LHCN-M2 (cell line): ENCODE results near the gene KBTBD12. TPM values are rescaled to one million over a fixed set of nuclear protein-coding genes. Genes with fewer than 3 reads are reported as not detected.

Source experiments
- DNase-seq: peaks from one replicate; pipeline ENCODE4 v3.0.0-alpha.2; 2012; ENCODE audit warnings: low read depth
- total RNA-seq: library from RNA; depleted of rRNA; stranded (reverse); fragments of >200 nt; gene quantifications from 2 replicates; pipeline ENCODE4 v1.2.3, GENCODE V29; 2014

Gene KBTBD12
- total RNA-seq, 1 experiment from 2014 or later: not detected

GRCh38 chr3:127953091-127954035 is 38.3 kb downstream of the KBTBD12 start:
- no peak for DNase-seq

DNA sequence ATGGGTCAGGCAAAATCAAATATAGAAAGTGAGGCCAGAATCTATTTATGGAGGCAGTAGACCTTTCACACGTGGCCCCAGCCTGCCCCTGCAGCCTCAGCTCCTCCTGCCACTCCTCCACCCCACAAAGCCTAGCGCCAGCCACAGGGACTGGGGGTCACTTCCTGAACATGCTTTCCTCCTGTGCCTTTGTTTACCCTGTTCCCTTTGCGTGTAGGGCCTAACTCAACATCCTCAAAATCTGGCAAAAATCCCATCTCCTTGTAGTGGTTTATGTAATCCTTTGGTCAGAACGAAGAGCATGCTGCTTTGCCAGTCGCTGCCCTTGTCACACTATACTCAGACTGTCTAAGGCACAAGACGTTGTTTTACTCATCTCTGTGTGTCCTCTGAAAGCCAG is 39.6 kb downstream of the KBTBD12 start:
- DNase-seq: no peak

- no peak for DNase-seq
Observed at GRCh38 chr3:127955728-127956127, 40.7 kb downstream of the KBTBD12 start.

- no peak for DNase-seq
Observed at GRCh38 chr3:127959041-127959440, 44.0 kb downstream of the KBTBD12 start.

DNA sequence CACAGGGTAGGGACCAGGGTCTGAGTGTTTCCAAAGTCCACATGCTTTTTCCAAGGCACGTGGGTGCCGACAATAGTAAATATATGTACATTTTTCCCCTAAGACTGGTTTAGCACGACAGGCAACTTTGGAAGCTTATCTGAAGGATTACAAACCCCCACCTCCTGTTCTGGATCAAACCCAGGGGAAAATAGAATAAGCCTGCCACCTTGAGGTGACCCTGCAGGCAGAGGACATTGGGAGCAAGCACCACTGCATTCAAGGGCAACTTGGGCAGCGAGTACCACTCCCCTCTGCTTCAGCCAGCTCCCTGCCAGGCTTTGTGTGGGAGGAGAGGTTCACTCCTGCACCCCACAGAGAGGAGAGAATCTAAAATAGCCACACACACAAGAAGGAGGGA is 44.8 kb downstream of the KBTBD12 start:
- DNase-seq: peak; percentile 43

GRCh38 chr3:127960421-127960965 is 45.5 kb downstream of the KBTBD12 start:
- DNase-seq: no peak

- DNase-seq: no peak
Observed at GRCh38 chr3:127961124-127961523, 46.1 kb downstream of the KBTBD12 start.

DNA sequence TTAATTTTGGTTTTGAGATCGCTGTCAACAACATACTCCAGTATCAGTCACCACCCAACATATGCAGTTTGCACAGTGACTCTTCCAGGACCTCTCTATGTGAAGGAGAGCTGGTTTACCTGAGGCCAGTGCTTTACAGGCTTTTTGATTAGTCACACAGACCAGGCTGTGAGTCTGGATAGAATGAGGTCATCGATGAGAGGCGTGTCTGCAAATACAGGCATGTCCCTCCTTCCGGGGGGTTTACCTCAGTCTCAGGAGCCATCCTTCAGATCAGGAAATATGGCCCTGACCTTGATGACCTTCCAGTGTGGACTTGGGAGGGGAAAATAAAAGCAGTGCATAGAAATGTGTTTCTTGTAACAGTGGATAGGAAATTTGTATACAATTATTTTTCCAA is 46.9 kb downstream of the KBTBD12 start:
- DNase-seq: peak; percentile 11

DNA sequence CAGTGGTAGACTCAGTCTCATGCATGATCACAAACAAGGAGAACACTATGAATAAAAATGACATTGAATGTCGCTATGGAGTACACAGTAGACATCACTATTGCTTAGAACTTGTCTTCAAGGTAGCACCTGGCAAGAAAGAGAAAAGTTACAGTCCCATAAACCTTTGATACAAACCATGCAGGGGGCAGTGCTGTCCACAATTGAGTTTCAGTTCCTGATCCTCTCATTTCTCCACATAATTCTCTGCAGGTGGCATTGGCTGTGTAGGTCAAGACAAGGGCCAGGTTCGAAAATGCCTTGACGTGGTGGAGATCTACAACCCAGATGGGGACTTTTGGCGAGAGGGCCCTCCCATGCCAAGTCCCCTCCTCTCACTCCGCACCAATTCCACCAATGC is 47.9 kb downstream of the KBTBD12 start:
- DNase-seq: no peak

DNA sequence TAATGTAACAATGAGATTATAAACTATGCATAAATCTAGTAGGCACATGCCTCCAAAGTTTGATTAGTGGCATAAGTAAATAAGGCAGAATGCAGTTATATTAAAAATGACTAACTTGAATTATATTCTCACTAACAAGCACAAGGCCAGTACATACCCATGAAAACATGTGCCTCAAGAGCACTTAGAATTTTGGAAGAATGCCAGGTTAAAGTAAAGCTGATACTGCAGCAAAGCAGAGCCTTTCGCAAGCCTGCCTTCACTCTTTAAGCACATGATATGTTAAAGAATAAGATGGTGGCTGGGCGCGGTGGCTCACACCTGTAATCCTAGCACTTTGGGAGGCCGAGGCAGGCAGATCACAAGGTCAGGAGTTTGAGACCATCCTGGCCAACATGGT is 49.0 kb downstream of the KBTBD12 start:
- peak; percentile 29 for DNase-seq

- DNase-seq: no peak
Observed at GRCh38 chr3:127964816-127965215, 49.8 kb downstream of the KBTBD12 start.

DNA sequence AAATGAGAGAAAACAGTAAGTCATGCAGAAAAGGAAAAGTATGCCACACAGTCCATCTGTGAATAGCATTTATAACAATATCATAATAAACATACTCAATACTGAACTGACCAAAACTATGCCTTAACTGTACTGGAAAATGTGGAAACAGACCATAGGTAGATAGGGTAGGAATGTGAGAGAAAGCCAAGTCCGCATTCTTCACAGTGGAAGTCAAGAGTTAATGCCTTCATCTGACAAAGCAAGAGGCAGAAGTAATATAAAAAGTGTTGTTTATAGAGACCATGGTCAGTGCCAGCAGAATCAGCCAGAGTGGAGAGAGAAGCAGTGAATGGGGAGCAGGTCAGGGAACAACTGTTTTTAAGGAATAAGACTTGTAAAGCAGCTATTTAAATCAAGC is 52.3 kb downstream of the KBTBD12 start:
- DNase-seq: no peak

GRCh38 chr3:127970966-127971592 is 56.0 kb downstream of the KBTBD12 start:
- peak; percentile 52 for DNase-seq

GRCh38 chr3:127974226-127974625 is 59.2 kb downstream of the KBTBD12 start:
- DNase-seq: no peak

DNA sequence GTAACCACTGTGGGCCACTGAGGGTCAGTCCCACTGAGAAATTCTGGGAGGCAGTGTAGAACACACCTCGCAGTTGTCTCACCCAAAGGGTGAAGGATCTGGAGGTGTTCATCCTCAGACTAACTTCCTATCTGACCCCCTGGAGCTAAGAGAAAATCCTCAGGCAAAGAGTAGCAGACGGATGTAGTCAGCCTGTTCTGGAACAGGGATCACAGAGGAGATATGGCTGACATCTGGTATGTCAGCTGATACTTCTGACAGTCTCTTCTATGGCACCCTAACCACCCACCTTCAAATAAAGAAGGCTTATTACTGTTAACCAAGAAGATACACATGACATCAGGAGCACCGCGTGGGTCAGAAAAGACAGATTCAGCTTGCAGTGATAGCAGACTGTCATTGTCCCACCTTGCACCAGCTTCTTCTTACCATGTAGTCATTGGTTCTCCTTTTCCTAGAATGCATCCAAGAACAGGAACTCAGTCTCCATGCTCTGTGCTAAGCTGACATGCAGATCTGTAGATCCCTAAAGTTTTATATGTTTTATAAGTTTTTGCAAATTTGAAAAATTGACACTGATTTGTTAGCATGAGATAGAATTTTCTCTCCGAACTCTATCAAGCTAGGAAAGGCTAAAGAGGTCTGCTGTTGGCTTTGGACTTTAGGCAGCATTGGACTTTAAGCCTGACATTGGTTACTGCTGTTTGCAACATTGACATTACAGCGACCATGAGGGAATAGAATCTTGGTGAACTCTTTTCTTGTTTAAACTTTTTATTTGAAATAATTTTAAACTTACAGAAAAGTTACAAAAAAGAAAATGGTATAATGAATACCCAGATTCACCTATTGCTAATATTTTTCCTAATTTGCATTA is 60.4 kb downstream of the KBTBD12 start:
- no peak for DNase-seq

DNA sequence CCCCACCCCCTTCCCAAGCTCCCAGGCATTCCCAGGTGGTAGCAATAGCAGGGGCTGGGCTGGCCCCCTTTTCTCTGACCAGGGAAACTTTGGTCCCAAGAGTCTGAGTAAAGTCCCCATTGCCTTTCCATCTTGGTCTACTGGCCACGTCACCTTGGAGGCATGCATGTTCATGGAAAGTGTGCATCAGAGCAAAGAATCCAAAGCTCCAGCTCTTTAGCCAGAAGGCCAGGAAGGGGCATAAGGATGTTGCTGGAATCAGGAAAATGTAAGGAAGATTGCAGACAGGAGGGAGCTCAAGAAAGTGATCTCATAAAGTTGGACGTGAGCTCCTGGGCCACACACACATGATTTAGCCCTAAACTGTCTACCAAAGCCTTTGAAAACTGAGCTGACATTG is 63.6 kb downstream of the KBTBD12 start:
- DNase-seq: no peak

- DNase-seq: no peak
Observed at GRCh38 chr3:127979473-127979872, 64.4 kb downstream of the KBTBD12 start.

- no peak for DNase-seq
Observed at GRCh38 chr3:127981097-127981496, 66.1 kb downstream of the KBTBD12 start.

- no peak for DNase-seq
Observed at GRCh38 chr3:127982155-127982554, 67.1 kb downstream of the KBTBD12 start.

- no peak for DNase-seq
Observed at GRCh38 chr3:127984241-127984975, 69.4 kb downstream of the KBTBD12 start.

DNA sequence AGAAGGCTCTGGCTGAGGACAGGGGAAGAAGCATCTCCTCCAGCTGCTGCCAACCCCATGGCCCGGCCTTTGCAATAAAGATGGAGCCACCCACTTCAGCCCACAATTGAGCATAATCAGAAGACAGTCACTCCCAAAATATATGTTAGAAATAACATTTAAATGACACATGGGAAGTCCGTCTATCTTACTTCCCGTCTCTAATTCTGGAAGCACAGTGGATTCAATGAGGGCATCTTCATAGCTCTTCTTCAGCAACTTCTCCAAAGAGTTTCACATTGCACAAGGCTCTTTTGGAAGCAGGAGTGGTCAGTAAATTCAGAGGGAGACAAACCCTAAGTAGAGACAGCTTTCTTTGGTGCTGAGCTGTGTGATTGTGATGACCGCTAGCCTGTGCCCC is 70.2 kb downstream of the KBTBD12 start:
- no peak for DNase-seq
